OCI-LY1 (cell line): Measurements from ENCODE around the gene PTGS2.

Source experiments
- EZH2 ChIP-seq: fragments of 200-600 bp; sonication (generic), shearing (Covaris generic); IDR thresholded peaks from 2 replicates; pipeline ENCODE4 v1.8.0; 2017; ENCODE audit warnings: borderline replicate concordance, mixed run types, mild to moderate bottlenecking, antibody characterized with exemption, low read length, moderate library complexity, mixed read lengths
- TF ChIP-seq, protein P1 (sequence below): fragments of 200-600 bp; sonication (generic), shearing (Covaris generic); IDR thresholded peaks from 2 replicates; pipeline ENCODE4 v1.5.1; 2017; ENCODE audit warnings: mild to moderate bottlenecking, antibody characterized with exemption, low read length, moderate library complexity, mixed read lengths

DNA sequence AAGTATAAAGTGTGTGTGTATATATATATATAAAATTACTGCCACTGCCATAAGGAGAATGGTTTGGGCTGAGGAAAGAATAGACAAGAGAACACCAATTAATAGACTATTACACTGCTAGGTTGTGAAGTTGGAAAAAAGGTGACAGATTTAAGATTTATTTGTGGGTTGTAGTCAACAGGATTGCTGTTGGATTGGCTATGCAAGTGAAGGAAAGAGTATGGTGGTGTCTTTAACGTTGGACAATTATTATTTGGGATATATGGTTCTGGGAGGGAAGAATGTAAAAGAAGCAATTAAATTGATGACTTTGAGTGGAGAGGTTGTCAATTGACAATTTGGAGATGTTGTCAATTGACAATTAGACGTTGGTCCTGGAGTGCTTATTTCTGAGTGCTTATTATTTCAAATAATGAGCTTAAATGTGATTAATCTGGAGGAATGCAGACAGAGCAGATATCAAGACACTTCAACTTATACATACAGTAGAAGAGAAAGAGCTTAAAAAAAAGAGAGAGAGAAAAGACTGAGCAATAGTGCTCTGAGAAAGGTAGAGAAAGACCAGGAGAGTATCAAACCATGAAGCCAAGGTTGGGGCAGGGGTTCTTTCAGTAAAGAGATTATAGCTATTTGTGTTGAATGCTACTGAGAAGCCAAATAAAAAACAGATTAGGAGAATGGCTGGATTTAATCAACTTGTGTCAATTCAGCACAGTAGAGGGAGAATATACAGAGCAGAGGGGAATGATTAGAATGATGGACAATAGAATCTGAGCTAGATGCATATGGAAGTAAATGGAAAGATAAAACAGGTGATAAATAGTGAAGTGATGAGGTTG, 9.7 kb downstream of the PTGS2 start:
- TF ChIP-seq, protein P1, sequence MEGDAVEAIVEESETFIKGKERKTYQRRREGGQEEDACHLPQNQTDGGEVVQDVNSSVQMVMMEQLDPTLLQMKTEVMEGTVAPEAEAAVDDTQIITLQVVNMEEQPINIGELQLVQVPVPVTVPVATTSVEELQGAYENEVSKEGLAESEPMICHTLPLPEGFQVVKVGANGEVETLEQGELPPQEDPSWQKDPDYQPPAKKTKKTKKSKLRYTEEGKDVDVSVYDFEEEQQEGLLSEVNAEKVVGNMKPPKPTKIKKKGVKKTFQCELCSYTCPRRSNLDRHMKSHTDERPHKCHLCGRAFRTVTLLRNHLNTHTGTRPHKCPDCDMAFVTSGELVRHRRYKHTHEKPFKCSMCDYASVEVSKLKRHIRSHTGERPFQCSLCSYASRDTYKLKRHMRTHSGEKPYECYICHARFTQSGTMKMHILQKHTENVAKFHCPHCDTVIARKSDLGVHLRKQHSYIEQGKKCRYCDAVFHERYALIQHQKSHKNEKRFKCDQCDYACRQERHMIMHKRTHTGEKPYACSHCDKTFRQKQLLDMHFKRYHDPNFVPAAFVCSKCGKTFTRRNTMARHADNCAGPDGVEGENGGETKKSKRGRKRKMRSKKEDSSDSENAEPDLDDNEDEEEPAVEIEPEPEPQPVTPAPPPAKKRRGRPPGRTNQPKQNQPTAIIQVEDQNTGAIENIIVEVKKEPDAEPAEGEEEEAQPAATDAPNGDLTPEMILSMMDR: no peak
- TF ChIP-seq EZH2: no peak
